DLD1 (cell line): Measurements from ENCODE around the gene HSBP1.

Experiments used
- in situ Hi-C: cut with HindIII; loops from 2 replicates; pipeline ENCODE4 v1.10.0; 2017; ENCODE audit warnings: low sequenced_read_pairs

HSBP1 gene

GRCh38 chr16:83835586-83836566 lies 28.1 kb downstream of the HSBP1 start:
- in situ Hi-C loops, result no loop called here

- in situ Hi-C loops, result no loop called here
These were observed 29.8 kb downstream of the HSBP1 start for GRCh38 chr16:83837566-83837965.

GRCh38 chr16:83838151-83838550 lies 30.4 kb downstream of the HSBP1 start:
- in situ Hi-C loops, result no loop called here

- in situ Hi-C loops, result no loop called here
These were observed 31.8 kb downstream of the HSBP1 start for GRCh38 chr16:83839561-83839960.

GRCh38 chr16:83840060-83840617 lies 32.4 kb downstream of the HSBP1 start:
- in situ Hi-C loops, result no loop called here

GRCh38 chr16:83842291-83842690 lies 34.5 kb downstream of the HSBP1 start:
- in situ Hi-C loops, result no loop called here

GRCh38 chr16:83842756-83843507 lies 35.2 kb downstream of the HSBP1 start:
- in situ Hi-C loops, result no loop called here

GRCh38 chr16:83843657-83844056 lies 35.9 kb downstream of the HSBP1 start:
- in situ Hi-C loops, result no loop called here

- in situ Hi-C loops, result no loop called here
These were observed 37.5 kb downstream of the HSBP1 start for GRCh38 chr16:83845263-83845662.

- in situ Hi-C loops, result no loop called here
These were observed 39.8 kb downstream of the HSBP1 start for GRCh38 chr16:83847371-83848225.

- in situ Hi-C loops, result no loop called here
These were observed 41.6 kb downstream of the HSBP1 start for GRCh38 chr16:83849421-83849820.

GRCh38 chr16:83850947-83851346 lies 43.2 kb downstream of the HSBP1 start:
- in situ Hi-C loops, result no loop called here

- in situ Hi-C loops, result no loop called here
These were observed 43.7 kb downstream of the HSBP1 start for GRCh38 chr16:83851473-83851872.

- in situ Hi-C loops, result no loop called here
These were observed 45.0 kb downstream of the HSBP1 start for GRCh38 chr16:83852774-83853173.

- in situ Hi-C loops, result no loop called here
These were observed 46.1 kb downstream of the HSBP1 start for GRCh38 chr16:83853834-83854233.

GRCh38 chr16:83854420-83854819 lies 46.6 kb downstream of the HSBP1 start:
- in situ Hi-C loops, result no loop called here

- in situ Hi-C loops, result no loop called here
These were observed 49.0 kb downstream of the HSBP1 start for GRCh38 chr16:83856792-83857191.

- in situ Hi-C loops, result no loop called here
These were observed 51.5 kb downstream of the HSBP1 start for GRCh38 chr16:83859265-83859664.

GRCh38 chr16:83862661-83863060 lies 54.9 kb downstream of the HSBP1 start:
- in situ Hi-C loops, result no loop called here

- in situ Hi-C loops, result no loop called here
These were observed 55.9 kb downstream of the HSBP1 start for GRCh38 chr16:83863682-83864081.
